BLaER1 treated with 17β-estradiol and CSF1 and Interleukin-3, amounts not matched to agents 10 nM and 100 nM (cell line): Measurements from ENCODE around the gene VPS52.
"Not testable (repeated sequence)": the region's sequence is repeated elsewhere in the genome, so short reads cannot be mapped to it uniquely, and the experiment has no call there.

Experiments
- H3K27ac ChIP-seq, 11 experiments: shearing (Covaris generic); formaldehyde crosslinking; 2 replicates each; pipeline ENCODE4 v1.8.1; 2022
- H3K27me3 ChIP-seq, 11 experiments: shearing (Covaris generic); formaldehyde crosslinking; 2 replicates each; pipeline ENCODE4 v1.8.1; 2022
- H3K36me3 ChIP-seq, 11 experiments: shearing (Covaris generic); formaldehyde crosslinking; 2 replicates each; pipeline ENCODE4 v1.8.1; 2022
- H3K4me1 ChIP-seq, 10 experiments: shearing (Covaris generic); formaldehyde crosslinking; 2 replicates each; pipeline ENCODE4 v1.8.1; 2022
- H3K4me2 ChIP-seq, 11 experiments: shearing (Covaris generic); formaldehyde crosslinking; 2 replicates each; pipeline ENCODE4 v1.8.1; 2022
- H3K4me3 ChIP-seq, 10 experiments: shearing (Covaris generic); formaldehyde crosslinking; 2 replicates each; pipeline ENCODE4 v1.8.1; 2022
- H3K9ac ChIP-seq, 11 experiments: shearing (Covaris generic); formaldehyde crosslinking; 2 replicates each; pipeline ENCODE4 v1.8.1; 2022
- H3K9me3 ChIP-seq, 11 experiments: shearing (Covaris generic); formaldehyde crosslinking; replicated peaks in 1 of 11; 2 replicates each; pipeline ENCODE4 v1.8.1; 2022
- H4K20me1 ChIP-seq, 11 experiments: shearing (Covaris generic); formaldehyde crosslinking; 2 replicates each; pipeline ENCODE4 v1.8.1; 2022
- Cebpa-rat ChIP-seq, 11 experiments: shearing (Covaris generic); IDR thresholded peaks; 2 replicates each; pipeline ENCODE4 v1.8.1; 2022

VPS52 gene

GRCh38 chr6:33237741-33238140 is 33.9 kb downstream of the VPS52 start:
- Histone ChIP-seq H3K27me3 (no peaks in the 10 kb centered on the region), H3K4me2 (peak overlapping the region in 7 of 11 experiments; percentile 12 to 78 (median 36); a peak in 6 of 22 replicates), H4K20me1 (no peaks in the 10 kb centered on the region), H3K9ac (no peak overlapping the region), H3K36me3 (no peaks in the 10 kb centered on the region), H3K4me1 (peaks cover 8 to 41% (median 32%) of the 10 kb centered on the region in 10 experiments; a peak in 17 of 20 replicates), H3K27ac (no peak overlapping the region), H3K9me3 (no peaks in the 10 kb centered on the region), H3K4me3 (no peak overlapping the region)
- TF ChIP-seq Cebpa-rat (IDR thresholded peaks at IDR 0.05), result no peak

- H4K20me1 ChIP-seq, result no peaks in the 10 kb centered on the region
- peaks cover 7 to 41% (median 32%) of the 10 kb centered on the region in 10 experiments; a peak in 17 of 20 replicates for H3K4me1 ChIP-seq
- no peak overlapping the region for H3K27ac ChIP-seq
- H3K27me3 ChIP-seq, result no peaks in the 10 kb centered on the region
- peak in 4 of 11 experiments; percentile 55 to 74 (median 61); a peak in 7 of 22 replicates for TF ChIP-seq Cebpa-rat (IDR thresholded peaks at IDR 0.05)
- no peak overlapping the region for H3K9ac ChIP-seq
- H3K36me3 ChIP-seq, result no peaks in the 10 kb centered on the region
- no peaks in the 10 kb centered on the region for H3K9me3 ChIP-seq
- H3K4me2 ChIP-seq, result peak overlapping the region in 8 of 11 experiments; percentile 22 to 78 (median 67); a peak in 15 of 22 replicates
- no peak overlapping the region for H3K4me3 ChIP-seq
Measured at GRCh38 chr6:33236852-33237251, 34.8 kb downstream of the VPS52 start.

GRCh38 chr6:33236328-33236727 is 35.3 kb downstream of the VPS52 start:
- peak overlapping the region in 8 of 11 experiments; percentile 22 to 78 (median 67); a peak in 15 of 22 replicates for H3K4me2 ChIP-seq
- TF ChIP-seq Cebpa-rat (IDR thresholded peaks at IDR 0.05), result no peak
- no peak overlapping the region for H3K27ac ChIP-seq
- H3K4me3 ChIP-seq, result no peak overlapping the region
- peaks cover 1 to 41% (median 32%) of the 10 kb centered on the region in 10 experiments; a peak in 17 of 20 replicates for H3K4me1 ChIP-seq
- H3K9ac ChIP-seq, result no peak overlapping the region
- no peaks in the 10 kb centered on the region for H3K9me3 ChIP-seq
- H3K36me3 ChIP-seq, result no peaks in the 10 kb centered on the region
- no peaks in the 10 kb centered on the region for H4K20me1 ChIP-seq
- no peaks in the 10 kb centered on the region for H3K27me3 ChIP-seq

GRCh38 chr6:33235221-33235634 is 36.4 kb downstream of the VPS52 start:
- TF ChIP-seq Cebpa-rat (IDR thresholded peaks at IDR 0.05), result no peak
- Histone ChIP-seq H3K4me3 (no peak overlapping the region), H3K4me1 (peaks cover 0 to 48% (median 35%) of the 10 kb centered on the region in 10 experiments; a peak in 16 of 20 replicates), H3K27ac (peak overlapping the region in 1 of 11 experiments; percentile 36; a peak in 1 of 22 replicates), H3K27me3 (no peaks in the 10 kb centered on the region), H3K4me2 (peak overlapping the region in 9 of 11 experiments; percentile 38 to 78 (median 63); a peak in 18 of 22 replicates), H3K9me3 (no peaks in the 10 kb centered on the region), H3K36me3 (no peaks in the 10 kb centered on the region), H3K9ac (0 out of 22 replicates have a peak overlapping the region, but pooled peaks of 1 of the 11 experiments have one; percentile 1), H4K20me1 (no peaks in the 10 kb centered on the region)

GRCh38 chr6:33226503-33227120 is 45.1 kb downstream of the VPS52 start:
- H3K36me3 ChIP-seq, H4K20me1 ChIP-seq, H3K9me3 ChIP-seq, H3K27ac ChIP-seq, H3K4me1 ChIP-seq, H3K27me3 ChIP-seq, H3K4me2 ChIP-seq, H3K9ac ChIP-seq, H3K4me3 ChIP-seq: not testable (repeated sequence)

GRCh38 chr6:33217681-33218080 is 54.0 kb downstream of the VPS52 start:
- Histone ChIP-seq H3K27ac (no peak overlapping the region), H3K4me3 (no peak overlapping the region), H3K9ac (no peak overlapping the region), H3K4me1 (peaks cover 13 to 26% (median 16%) of the 10 kb centered on the region in 10 experiments), H3K27me3 (peaks cover 15 to 32% (median 28%) of the 10 kb centered on the region in 11 experiments), H3K36me3 (no peaks in the 10 kb centered on the region), H4K20me1 (no peaks in the 10 kb centered on the region), H3K9me3 (no peaks in the 10 kb centered on the region), H3K4me2 (no peak overlapping the region)
- TF ChIP-seq Cebpa-rat (IDR thresholded peaks at IDR 0.05), result no peak

- no peak for TF ChIP-seq Cebpa-rat (IDR thresholded peaks at IDR 0.05)
- Histone ChIP-seq H3K36me3 (peaks cover 0 to 2% (median under 1%) of the 10 kb centered on the region in 11 experiments; a peak in 2 of 22 replicates), H3K4me2 (no peak overlapping the region), H3K27ac (no peak overlapping the region), H3K4me3 (no peak overlapping the region), H3K9ac (no peak overlapping the region), H3K9me3 (no peaks in the 10 kb centered on the region), H3K4me1 (peaks cover 18 to 30% (median 20%) of the 10 kb centered on the region in 10 experiments), H3K27me3 (peaks cover 19 to 37% (median 32%) of the 10 kb centered on the region in 11 experiments), H4K20me1 (peaks cover 0 to 3% (median 0%) of the 10 kb centered on the region in 11 experiments; a peak in 1 of 22 replicates)
Measured at GRCh38 chr6:33217246-33217645, 54.4 kb downstream of the VPS52 start.

GRCh38 chr6:33216117-33216649 is 55.5 kb downstream of the VPS52 start:
- H3K27ac ChIP-seq, result no peak overlapping the region
- no peak overlapping the region for H3K4me3 ChIP-seq
- no peak overlapping the region for H3K9ac ChIP-seq
- H3K4me1 ChIP-seq, result peaks cover 20 to 33% (median 23%) of the 10 kb centered on the region in 10 experiments
- no peaks in the 10 kb centered on the region for H3K9me3 ChIP-seq
- no peak overlapping the region for H3K4me2 ChIP-seq
- H4K20me1 ChIP-seq, result peaks cover 0 to 8% (median 0%) of the 10 kb centered on the region in 11 experiments; a peak in 1 of 22 replicates
- peaks cover 0 to 12% (median 6%) of the 10 kb centered on the region in 11 experiments; a peak in 4 of 22 replicates for H3K36me3 ChIP-seq
- H3K27me3 ChIP-seq, result peaks cover 23 to 44% (median 38%) of the 10 kb centered on the region in 11 experiments
- no peak for TF ChIP-seq Cebpa-rat (IDR thresholded peaks at IDR 0.05)

- Histone ChIP-seq H3K36me3 (peaks cover 0 to 18% (median 7%) of the 10 kb centered on the region in 11 experiments; a peak in 12 of 22 replicates), H3K27me3 (peaks cover 23 to 44% (median 38%) of the 10 kb centered on the region in 11 experiments)
Measured at GRCh38 chr6:33215271-33216116, 56.2 kb downstream of the VPS52 start.

More at GRCh38 chr6:33215271-33216116, 56.2 kb downstream of the VPS52 start:
- H3K4me3 ChIP-seq, result no peak overlapping the region
- no peak overlapping the region for H3K27ac ChIP-seq
- H3K9me3 ChIP-seq, result no peaks in the 10 kb centered on the region
- peaks cover 20 to 33% (median 23%) of the 10 kb centered on the region in 10 experiments for H3K4me1 ChIP-seq
- H3K4me2 ChIP-seq, result no peak overlapping the region
- H3K9ac ChIP-seq, result no peak overlapping the region
- peaks cover 0 to 8% (median 0%) of the 10 kb centered on the region in 11 experiments; a peak in 1 of 22 replicates for H4K20me1 ChIP-seq
- TF ChIP-seq Cebpa-rat (IDR thresholded peaks at IDR 0.05), result no peak
